ENCODE measurements around the gene ARMCX4. TPM values are rescaled to one million over a fixed set of nuclear protein-coding genes. Genes with fewer than 3 reads are reported as not detected.

ARMCX4 gene
- total RNA-seq, 3 donors from 2014 or later (not counting 1 experiment from before 2014, with no cell fraction given), result 7.9 to 9.2 (median 8.5) TPM

GRCh38 chrX:101450085-101450484, 35.2 kb upstream of the ARMCX4 start:
- Histone ChIP-seq H3K36me3 (ENCODE audit: control insufficient read depth, insufficient read depth, low read length) (no peaks in the 10 kb centered on the region), H3K4me3 (ENCODE audit: low read length) (no peak overlapping the region), H3K9me3 (ENCODE audit: control insufficient read depth, insufficient read depth, low read length) (no peaks in the 10 kb centered on the region), H3K4me1 (ENCODE audit: control insufficient read depth, insufficient read depth, low read length) (no peaks in the 10 kb centered on the region), H3K27me3 (ENCODE audit: control insufficient read depth, insufficient read depth, low read length) (no peaks in the 10 kb centered on the region), H3K27ac (ENCODE audit: low read length) (no peak overlapping the region)
- WGBS (ENCODE audit: insufficient coverage), result 86% methylated on average over 2 of the region's 2 CpGs
- ATAC-seq (no peak), DNase-seq (no peak)
- no peak for TF ChIP-seq CTCF (IDR thresholded peaks at IDR 0.05)
- Mint-ChIP-seq H3K27ac (no peak overlapping the region), H3K4me1 (no peaks in the 10 kb centered on the region), H3K4me3 (no peak overlapping the region), H3K9me3 (peaks cover 0 to 4% of the 10 kb centered on the region in 2 donors), H3K27me3 (ENCODE audit: low read depth in 2 of 2) (no peaks in the 10 kb centered on the region), H3K36me3 (peaks cover 10% of the 10 kb centered on the region)
- intact Hi-C loops (cut with micrococcal nuclease), result no loop called here

GRCh38 chrX:101450961-101451360, 34.3 kb upstream of the ARMCX4 start:
- Histone ChIP-seq H3K4me3 (ENCODE audit: low read length) (no peak overlapping the region), H3K9me3 (ENCODE audit: control insufficient read depth, insufficient read depth, low read length) (no peaks in the 10 kb centered on the region), H3K4me1 (ENCODE audit: control insufficient read depth, insufficient read depth, low read length) (no peaks in the 10 kb centered on the region), H3K27me3 (ENCODE audit: control insufficient read depth, insufficient read depth, low read length) (no peaks in the 10 kb centered on the region), H3K36me3 (ENCODE audit: control insufficient read depth, insufficient read depth, low read length) (no peaks in the 10 kb centered on the region), H3K27ac (ENCODE audit: low read length) (no peak overlapping the region)
- no peak for ATAC-seq
- 93% methylated on average over 2 of the region's 2 CpGs for WGBS (ENCODE audit: insufficient coverage)
- Mint-ChIP-seq H3K27me3 (ENCODE audit: low read depth in 2 of 2) (no peaks in the 10 kb centered on the region), H3K9me3 (peaks cover 0 to 4% of the 10 kb centered on the region in 2 donors), H3K36me3 (peaks cover 10% of the 10 kb centered on the region), H3K27ac (no peak overlapping the region), H3K4me3 (no peak overlapping the region), H3K4me1 (no peaks in the 10 kb centered on the region)
- TF ChIP-seq CTCF (IDR thresholded peaks at IDR 0.05), result no peak
- intact Hi-C loops (cut with micrococcal nuclease), result no loop called here
- no peak for DNase-seq

- ATAC-seq (no peak), DNase-seq (no peak)
- no peak overlapping the region for H3K27ac ChIP-seq (ENCODE audit: low read length)
- Mint-ChIP-seq H3K4me3 (no peak overlapping the region), H3K27ac (no peak overlapping the region), H3K9me3 (peaks cover 0 to 4% of the 10 kb centered on the region in 2 donors), H3K27me3 (ENCODE audit: low read depth in 2 of 2) (no peaks in the 10 kb centered on the region), H3K36me3 (peaks cover 10% of the 10 kb centered on the region), H3K4me1 (no peaks in the 10 kb centered on the region)
- no peaks in the 10 kb centered on the region for H3K27me3 ChIP-seq (ENCODE audit: control insufficient read depth, insufficient read depth, low read length)
- 83% methylated on average over 1 of the region's 3 CpGs for WGBS (ENCODE audit: insufficient coverage)
- no peak overlapping the region for H3K4me3 ChIP-seq (ENCODE audit: low read length)
- H3K9me3 ChIP-seq (ENCODE audit: control insufficient read depth, insufficient read depth, low read length), result no peaks in the 10 kb centered on the region
- no peak for TF ChIP-seq CTCF (IDR thresholded peaks at IDR 0.05)
- intact Hi-C loops (cut with micrococcal nuclease), result no loop called here
- no peaks in the 10 kb centered on the region for H3K4me1 ChIP-seq (ENCODE audit: control insufficient read depth, insufficient read depth, low read length)
- H3K36me3 ChIP-seq (ENCODE audit: control insufficient read depth, insufficient read depth, low read length), result no peaks in the 10 kb centered on the region
Observed at GRCh38 chrX:101452056-101452455, 33.2 kb upstream of the ARMCX4 start.

DNA sequence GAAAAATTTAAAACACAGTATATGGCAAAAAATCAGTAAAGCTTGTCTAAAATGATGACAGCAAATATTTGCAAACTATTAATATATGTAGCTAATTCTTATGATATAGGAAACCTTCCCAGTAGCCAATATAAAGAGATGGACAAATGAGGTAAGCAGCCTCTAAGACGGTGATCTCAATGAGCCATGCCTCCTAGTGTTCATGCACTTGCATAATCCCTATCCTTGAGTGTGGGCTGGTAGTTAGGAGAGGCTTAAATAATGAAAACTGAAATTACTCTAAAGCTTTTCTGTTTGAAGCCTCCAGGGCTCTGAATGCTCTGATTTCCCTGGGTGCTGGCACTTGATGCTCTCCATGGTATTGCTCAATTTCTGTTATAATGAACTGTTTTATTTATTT, 24.6 kb upstream of the ARMCX4 start:
- DNase-seq (no peak), ATAC-seq (no peak)
- Mint-ChIP-seq H3K27ac (no peak overlapping the region), H3K4me3 (no peak overlapping the region), H3K36me3 (no peaks in the 10 kb centered on the region), H3K27me3 (ENCODE audit: low read depth in 2 of 2) (no peaks in the 10 kb centered on the region), H3K4me1 (no peaks in the 10 kb centered on the region), H3K9me3 (no peaks in the 10 kb centered on the region)
- WGBS (ENCODE audit: insufficient coverage), result 67% methylated on average over 1 of the region's 1 CpG
- intact Hi-C loops (cut with micrococcal nuclease), result no loop called here
- no peak for TF ChIP-seq CTCF (IDR thresholded peaks at IDR 0.05)
- H3K27me3 ChIP-seq (ENCODE audit: control insufficient read depth, insufficient read depth, low read length), result no peaks in the 10 kb centered on the region
- no peak overlapping the region for H3K4me3 ChIP-seq (ENCODE audit: low read length)
- no peaks in the 10 kb centered on the region for H3K4me1 ChIP-seq (ENCODE audit: control insufficient read depth, insufficient read depth, low read length)
- no peaks in the 10 kb centered on the region for H3K36me3 ChIP-seq (ENCODE audit: control insufficient read depth, insufficient read depth, low read length)
- H3K27ac ChIP-seq (ENCODE audit: low read length), result no peak overlapping the region
- no peaks in the 10 kb centered on the region for H3K9me3 ChIP-seq (ENCODE audit: control insufficient read depth, insufficient read depth, low read length)

All from natural killer cell (primary cell).